Heart left ventricle (tissue), 16 donors: Measurements from ENCODE around the gene INPP4B. TPM values are rescaled to one million over a fixed set of nuclear protein-coding genes. Genes with fewer than 3 reads are reported as not detected.

ENCODE experiments used
- ATAC-seq, 4 donors: fragments of 200-7000 bp; cut with Tn5 transposase; one replicate each; pipeline ENCODE4 v1.9.1; 2020 to 2022; ENCODE audit warnings: moderate library complexity in 4 of 4, mild to moderate bottlenecking in 3 of 4, moderate number of reproducible peaks in 1 of 4
- DNase-seq, 5 donors: peaks; one replicate each; pipeline ENCODE4 v3.0.0-alpha.2; 2020
- H3K27ac ChIP-seq, 12 donors: fragments of 200-600 bp; sonication (generic) in 4 of 12; one replicate each; pipeline versions ENCODE4 v1.5.0 to v1.8.0; 2016 to 2022; ENCODE audit warnings: mild to moderate bottlenecking in 2 of 12
- H3K27me3 ChIP-seq, 9 donors: fragments of 200-600 bp; sonication (generic) in 2 of 9; one replicate each; pipeline versions ENCODE4 v1.5.1 to v1.8.0; 2016 to 2022; ENCODE audit warnings: mild to moderate bottlenecking in 3 of 9
- H3K36me3 ChIP-seq, 9 donors: fragments of 200-600 bp; sonication (generic) in 2 of 9; one replicate each; pipeline versions ENCODE4 v1.5.0 to v1.8.0; 2018 to 2022; ENCODE audit warnings: mild to moderate bottlenecking in 2 of 9
- H3K4me1 ChIP-seq, 12 donors: fragments of 200-600 bp; sonication (generic) in 4 of 12; one replicate each; pipeline versions ENCODE4 v1.5.0 to v1.8.0; 2016 to 2022; ENCODE audit warnings: mild to moderate bottlenecking in 3 of 12
- H3K4me3 ChIP-seq, 12 donors: fragments of 200-600 bp; sonication (generic) in 4 of 12; one replicate each; pipeline versions ENCODE4 v1.5.0 to v1.8.0; 2017 to 2022; ENCODE audit warnings: mild to moderate bottlenecking in 9 of 12, moderate library complexity in 4 of 12
- H3K9me3 ChIP-seq, 12 donors: fragments of 200-600 bp; sonication (generic) in 4 of 12; one replicate each; pipeline versions ENCODE4 v1.5.0 to v1.8.0; 2016 to 2022; ENCODE audit warnings: mild to moderate bottlenecking in 1 of 12
- CTCF ChIP-seq, 12 donors: fragments of 200-600 bp; sonication (generic) in 4 of 12; IDR thresholded peaks; one replicate each; pipeline versions ENCODE4 v1.5.0 to v1.8.0; 2018 to 2022; ENCODE audit warnings: antibody characterized with exemption in 12 of 12, mild to moderate bottlenecking in 5 of 12
- POLR2A ChIP-seq, 2 donors: fragments of 450-650 bp; IDR thresholded peaks; one replicate each; pipeline ENCODE4 v1.6.1; 2017; ENCODE audit warnings: antibody characterized with exemption in 2 of 2, mild to moderate bottlenecking in 2 of 2, moderate library complexity in 2 of 2
- WGBS, 4 donors: extraction: QIAGEN DNeasy Blood & Tissue Kit in 2 of 4; methylation state at CpG; one replicate each; pipeline versions ENCODE4 v1.1.5 to v1.1.7; 2013 to 2018; 5-methylcytosine and 5-hydroxymethylcytosine counted together
- intact Hi-C, 10 donors: fragments of 100-400 bp; cut with DNase I; formaldehyde crosslinking; loops; one replicate each; pipeline versions ENCODE4 v1.11.1 to v1.14.2; 2022
- polyA plus RNA-seq, 2 donors: library from polyadenylated mRNA; stranded (reverse); fragments of 200-250 nt; gene quantifications; one replicate each; pipeline ENCODE4 v1.2.3, GENCODE V29; 2013
- total RNA-seq, 9 donors: library from RNA; depleted of rRNA in 2 of 9; stranded (reverse); fragments of >200 nt in 2 of 9; fragmentation: NEBNext Ultra II Directional in 3 of 9; extraction: Animal tissue kit (Norgen Biotek cat#: 25700) in 3 of 9; gene quantifications; one replicate each; pipeline versions ENCODE4 v1.1.0 to v1.2.4, GENCODE V29; 2016 to 2023
- donor health status: ischemic (EF 13 %, LVEDD 7.1; RV severe dilation, severe dysfunction).
- donor health status: healthy with polysubstance abuse.
- donor health status: DM: no; HTN: yes; CAD: no.
- donor health status: DM: no; HTN: no; CAD: no.
- donor health status: ischemic (EF 25% LVEDD 6.9; RV normal size, moderate dysfunction).
- donor health status: ischemic (EF 25% LVEDD 5.7; RV mildly dilated, moderate dysfunction).
- donor health status: healthy.
- donor health status: DM: yes; HTN: yes; CAD: no.
- donor health status: ischemic (EF 35%, LVEDD 5.7; RV mildly dilated, moderate dysfunction).
- donor health status: nonischemic (EF 11% LVEDD 7.7; RV severe dilation, severe dysfunction).
- donor health status: DM: yes; HTN: yes; CAD: no.
- donor health status: PGD.
- donor health status: ischemic (EF 29% LVEDD 5.4; RV normal size, mild dysfunction).
- donor health status: nonischemic (EF 23%, LVEDD 6.1; RV moderate dilation, normal function).

Gene INPP4B
- total and polyA plus RNA-seq, 11 donors, result 5.5 to 128 (median 39.1) TPM

DNA sequence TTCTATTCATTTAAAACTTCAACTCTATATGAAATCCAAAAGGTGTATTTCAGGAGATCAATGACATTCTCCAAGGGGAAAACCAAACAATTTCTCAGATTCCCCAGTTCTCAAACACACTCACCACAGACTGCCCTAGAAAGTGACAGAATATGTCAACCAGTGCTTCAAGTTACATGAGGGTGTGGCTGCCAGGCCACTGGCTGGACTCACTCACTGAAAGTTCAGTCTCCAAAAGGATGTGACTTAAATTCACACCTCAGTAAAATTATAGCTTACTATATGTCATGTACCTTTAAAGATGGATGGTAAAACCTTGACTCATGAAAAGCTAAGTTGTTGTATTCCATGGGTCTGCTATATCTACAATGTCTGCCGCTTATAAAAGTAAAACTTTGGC lies 7.3 kb downstream of the INPP4B start:
- no peaks in the 10 kb centered on the region for H3K36me3 ChIP-seq
- no peak for DNase-seq
- peaks cover 0 to 11% (median 0%) of the 10 kb centered on the region in 12 donors for H3K4me1 ChIP-seq
- TF ChIP-seq POLR2A (IDR thresholded peaks at IDR 0.05) (no peak), CTCF (IDR thresholded peaks at IDR 0.05) (no peak)
- ATAC-seq, result peak in 1 of 4 donors; percentile 72
- H3K27me3 ChIP-seq, result peaks cover 0 to 2% (median 0%) of the 10 kb centered on the region in 9 donors
- H3K27ac ChIP-seq, result no peak overlapping the region
- intact Hi-C loops, result loop anchor here in 1 of 10 donors (10.0 kb wide), 1 partner anchor 124 kb away; no protein-coding TSS in a partner anchor
- H3K9me3 ChIP-seq, result no peaks in the 10 kb centered on the region
- WGBS, 4 donors, result 84 to 100% (median 95%) methylated on average over 1 of the region's 1 CpG
- no peak overlapping the region for H3K4me3 ChIP-seq

- Histone ChIP-seq H3K36me3 (no peaks in the 10 kb centered on the region), H3K4me1 (peaks cover 0 to 3% (median 0%) of the 10 kb centered on the region in 12 donors), H3K9me3 (no peaks in the 10 kb centered on the region), H3K27me3 (no peaks in the 10 kb centered on the region), H3K27ac (no peak overlapping the region), H3K4me3 (no peak overlapping the region)
- WGBS, 4 donors, result 67 to 74% (median 70%) methylated on average over 5 of the region's 5 CpGs
- DNase-seq (no peak), ATAC-seq (no peak)
- TF ChIP-seq CTCF (IDR thresholded peaks at IDR 0.05) (no peak), POLR2A (IDR thresholded peaks at IDR 0.05) (no peak)
- intact Hi-C loops, result loop anchor here in 1 of 10 donors (10.0 kb wide), 1 partner anchor 117 kb away; no protein-coding TSS in a partner anchor
These were observed 14.1 kb downstream of the INPP4B start for GRCh38 chr4:142832022-142832421.

- no peak for DNase-seq
- Histone ChIP-seq H3K4me3 (no peak overlapping the region), H3K36me3 (no peaks in the 10 kb centered on the region), H3K4me1 (peaks cover 0 to 20% (median 0%) of the 10 kb centered on the region in 12 donors), H3K27me3 (no peaks in the 10 kb centered on the region), H3K27ac (peak overlapping the region in 2 of 12 donors; percentile 33 to 40), H3K9me3 (no peaks in the 10 kb centered on the region)
- TF ChIP-seq CTCF (IDR thresholded peaks at IDR 0.05), result no peak
- no peak for TF ChIP-seq POLR2A (IDR thresholded peaks at IDR 0.05)
- ATAC-seq, result peak in 3 of 4 donors; percentile 27 to 70 (median 41)
- intact Hi-C loops, result loop anchor here in 2 of 10 donors (5.0 kb wide), 2 partner anchors 184 to 469 kb away; no protein-coding TSS in a partner anchor
- WGBS, 4 donors, result 83 to 86% (median 85%) methylated on average over 4 of the region's 4 CpGs
These were observed 19.4 kb downstream of the INPP4B start for GRCh38 chr4:142826503-142827241.

- TF ChIP-seq CTCF (IDR thresholded peaks at IDR 0.05), result no peak
- TF ChIP-seq POLR2A (IDR thresholded peaks at IDR 0.05), result no peak
- intact Hi-C loops, result no loop called here
- H3K27ac ChIP-seq, result no peak overlapping the region
- WGBS, 4 donors, result 87 to 96% (median 91%) methylated on average over 1 of the region's 1 CpG
- no peak overlapping the region for H3K4me3 ChIP-seq
- H3K27me3 ChIP-seq, result no peaks in the 10 kb centered on the region
- H3K4me1 ChIP-seq, result peaks cover 0 to 20% (median 0%) of the 10 kb centered on the region in 12 donors
- DNase-seq, result no peak
- no peaks in the 10 kb centered on the region for H3K36me3 ChIP-seq
- no peak for ATAC-seq
- H3K9me3 ChIP-seq, result no peaks in the 10 kb centered on the region
These were observed 21.7 kb downstream of the INPP4B start for GRCh38 chr4:142824368-142824767.
